A673 (cell line): ENCODE data around the gene AGPAT2. TPM values are rescaled to one million over a fixed set of nuclear protein-coding genes. Genes with fewer than 3 reads are reported as not detected.

Experiments used
- BruUV-seq: library from RNA; stranded (reverse); fragments of 400-500 nt; replicated peaks from 2 replicates; lab custom pipeline; 2021; lab: Mats Ljungman, UMichigan
- CTCF ChIA-PET: fragments of 300-600 bp; sonication (Branson Sonifier 250); formaldehyde crosslinking; loops from one replicate; lab custom pipeline; 2022; ENCODE audit warnings: antibody characterized with exemption; lab: Charles Lee
- POLR2A ChIA-PET: fragments of 300-600 bp; sonication (Branson Sonifier 250); formaldehyde crosslinking; loops from one replicate; lab custom pipeline; 2022; ENCODE audit warnings: antibody characterized with exemption; ENCODE audit not compliant: low non-redundant PET; lab: Charles Lee
- DNase-seq: peaks from one replicate; pipeline ENCODE4 v3.0.0-alpha.2; 2015; ENCODE audit warnings: low spot score
- H3K27ac ChIP-seq: fragments of 200-600 bp; sonication (generic); 2 replicates; pipeline ENCODE4 v1.5.1; 2016; ENCODE audit warnings: mixed run types, low read depth, mild to moderate bottlenecking, mixed read lengths, antibody characterized with exemption, low read length; ENCODE audit not compliant: poor library complexity, severe bottlenecking
- H3K27me3 ChIP-seq: fragments of 200-600 bp; sonication (generic); replicated peaks from 2 replicates; pipeline ENCODE4 v1.6.1; 2017; ENCODE audit warnings: mixed run types, low read depth, mild to moderate bottlenecking, mixed read lengths, antibody characterized with exemption, low read length; ENCODE audit not compliant: insufficient read depth, poor library complexity
- H3K36me3 ChIP-seq: fragments of 200-600 bp; sonication (generic); 2 replicates; pipeline ENCODE4 v1.6.1; 2016; ENCODE audit warnings: mixed run types, mild to moderate bottlenecking, mixed read lengths, antibody characterized with exemption, low read length; ENCODE audit not compliant: insufficient read depth, poor library complexity, severe bottlenecking
- H3K4me1 ChIP-seq: fragments of 200-600 bp; sonication (generic); 2 replicates; pipeline ENCODE4 v1.6.1; 2017; ENCODE audit warnings: mixed run types, mild to moderate bottlenecking, mixed read lengths, antibody characterized with exemption, low read length; ENCODE audit not compliant: insufficient read depth, poor library complexity, severe bottlenecking
- H3K4me3 ChIP-seq: fragments of 200-600 bp; sonication (generic); 2 replicates; pipeline ENCODE4 v1.5.1; 2016; ENCODE audit warnings: low read depth, mixed run types, mild to moderate bottlenecking, mixed read lengths, low read length; ENCODE audit not compliant: poor library complexity, severe bottlenecking
- H3K9me3 ChIP-seq: fragments of 200-600 bp; sonication (generic); 2 replicates; pipeline ENCODE4 v1.6.1; 2016; ENCODE audit warnings: mixed run types, low read depth, mild to moderate bottlenecking, mixed read lengths, antibody characterized with exemption, low read length; ENCODE audit not compliant: poor library complexity, severe bottlenecking
- EZH2 ChIP-seq: fragments of 200-600 bp; sonication (generic); IDR thresholded peaks from 2 replicates; pipeline ENCODE4 v1.6.1; 2017; ENCODE audit warnings: borderline replicate concordance, low read depth, mild to moderate bottlenecking, mixed read lengths, antibody characterized with exemption, low read length; ENCODE audit not compliant: poor library complexity, severe bottlenecking
- intact Hi-C: fragments of 100-400 bp; cut with micrococcal nuclease; formaldehyde crosslinking; loops from one replicate; pipeline ENCODE4 v1.10.0; 2022; ENCODE audit not compliant: unreplicated experiment
- total RNA-seq: library from RNA; stranded (reverse); gene quantifications from 2 replicates; pipeline ENCODE4 v1.2.3, GENCODE V29; 2021
- TF ChIP-seq, protein P1 (sequence below): fragments of 300-800, 200-600 bp; sonication (generic); conservative IDR thresholded peaks from 2 replicates; pipeline ENCODE4 v1.5.1; 2017; ENCODE audit warnings: low read depth, mild to moderate bottlenecking, antibody characterized with exemption, low read length, moderate library complexity, mixed read lengths

The AGPAT2 gene
- total RNA-seq, 1 experiment from 2014 or later = 57.7 TPM

DNA sequence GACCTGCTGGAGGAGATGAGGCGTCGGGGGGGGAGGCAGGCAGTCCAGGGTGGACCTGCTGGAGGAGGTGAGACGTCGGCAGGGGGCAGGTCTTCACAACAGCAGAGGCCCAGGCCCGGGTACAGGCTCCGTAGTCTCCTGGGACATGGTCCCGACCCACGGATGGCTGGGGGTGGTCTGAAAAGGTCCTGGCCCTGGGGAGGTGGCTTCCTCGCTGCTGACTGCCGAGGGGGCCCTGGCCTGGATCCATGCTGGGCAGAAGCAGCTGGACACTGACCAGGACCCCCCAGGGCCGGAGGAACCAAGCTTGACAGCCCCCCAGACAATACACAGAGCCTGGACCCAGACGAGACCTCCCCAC lies 16.0 kb downstream of the AGPAT2 start:
- H3K9me3 ChIP-seq = no peaks in the 10 kb centered on the region
- no peak overlapping the region for H3K27ac ChIP-seq
- intact Hi-C loops = no loop called here
- ChIA-PET POLR2A (interaction anchor here (0.7 kb wide), 1 partner anchor 486 kb away, joined by 11 read pairs; no protein-coding TSS in a partner anchor), CTCF (interaction anchor here (0.6 to 1.0 kb wide), 5 partner anchors 40 to 557 kb away, joined by 3 to 13 read pairs (median 8); no protein-coding TSS in a partner anchor)
- no peak overlapping the region for H3K4me3 ChIP-seq
- no peak for DNase-seq
- no peaks in the 10 kb centered on the region for H3K27me3 ChIP-seq
- H3K36me3 ChIP-seq = peaks cover 14% of the 10 kb centered on the region
- no peak for TF ChIP-seq EZH2
- TF ChIP-seq, protein P1, sequence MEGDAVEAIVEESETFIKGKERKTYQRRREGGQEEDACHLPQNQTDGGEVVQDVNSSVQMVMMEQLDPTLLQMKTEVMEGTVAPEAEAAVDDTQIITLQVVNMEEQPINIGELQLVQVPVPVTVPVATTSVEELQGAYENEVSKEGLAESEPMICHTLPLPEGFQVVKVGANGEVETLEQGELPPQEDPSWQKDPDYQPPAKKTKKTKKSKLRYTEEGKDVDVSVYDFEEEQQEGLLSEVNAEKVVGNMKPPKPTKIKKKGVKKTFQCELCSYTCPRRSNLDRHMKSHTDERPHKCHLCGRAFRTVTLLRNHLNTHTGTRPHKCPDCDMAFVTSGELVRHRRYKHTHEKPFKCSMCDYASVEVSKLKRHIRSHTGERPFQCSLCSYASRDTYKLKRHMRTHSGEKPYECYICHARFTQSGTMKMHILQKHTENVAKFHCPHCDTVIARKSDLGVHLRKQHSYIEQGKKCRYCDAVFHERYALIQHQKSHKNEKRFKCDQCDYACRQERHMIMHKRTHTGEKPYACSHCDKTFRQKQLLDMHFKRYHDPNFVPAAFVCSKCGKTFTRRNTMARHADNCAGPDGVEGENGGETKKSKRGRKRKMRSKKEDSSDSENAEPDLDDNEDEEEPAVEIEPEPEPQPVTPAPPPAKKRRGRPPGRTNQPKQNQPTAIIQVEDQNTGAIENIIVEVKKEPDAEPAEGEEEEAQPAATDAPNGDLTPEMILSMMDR = no peak
- no TSS peak for BruUV-seq
- H3K4me1 ChIP-seq = peaks cover 31% of the 10 kb centered on the region

DNA sequence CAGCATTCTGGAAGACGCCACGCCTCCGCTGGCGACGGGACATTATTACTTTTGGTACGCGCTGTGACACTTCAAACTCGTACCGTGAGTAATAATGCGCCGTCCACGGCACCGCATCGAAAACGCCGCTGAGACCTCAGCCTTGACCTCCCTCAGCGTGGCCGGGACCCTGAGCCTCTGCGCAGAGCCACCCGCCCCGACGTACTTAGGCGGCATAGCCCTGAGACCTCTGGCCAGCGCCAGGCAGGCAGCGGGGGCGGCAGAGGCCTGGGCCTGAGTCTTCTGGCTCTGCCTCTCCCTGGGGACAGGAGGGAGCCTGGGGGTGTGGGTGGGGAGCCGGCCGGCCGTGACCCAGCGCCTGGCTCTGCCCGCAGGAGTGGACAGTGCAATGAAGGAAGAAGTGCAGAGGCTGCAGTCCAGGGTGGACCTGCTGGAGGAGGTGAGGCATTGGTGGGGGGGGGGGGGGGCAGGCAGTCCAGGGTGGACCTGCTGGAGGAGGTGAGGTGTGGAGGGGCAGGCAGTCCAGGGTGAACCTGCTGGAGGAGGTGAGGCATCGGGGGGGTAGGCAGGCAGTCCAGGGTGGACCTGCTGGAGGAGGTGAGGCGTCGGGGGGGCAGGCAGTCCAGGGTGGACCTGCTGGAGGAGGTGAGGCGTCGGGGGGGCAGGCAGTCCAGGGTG lies 16.5 kb downstream of the AGPAT2 start:
- no peaks in the 10 kb centered on the region for H3K9me3 ChIP-seq
- H3K27me3 ChIP-seq = no peaks in the 10 kb centered on the region
- ChIA-PET CTCF (no interaction called here), POLR2A (no interaction called here)
- no peak overlapping the region for H3K4me3 ChIP-seq
- no peak for TF ChIP-seq EZH2
- TF ChIP-seq, protein P1 = no peak
- no peak overlapping the region for H3K27ac ChIP-seq
- intact Hi-C loops = no loop called here
- no peak for DNase-seq
- no TSS peak for BruUV-seq
- H3K4me1 ChIP-seq = peaks cover 32% of the 10 kb centered on the region
- H3K36me3 ChIP-seq = peaks cover 14% of the 10 kb centered on the region

DNA sequence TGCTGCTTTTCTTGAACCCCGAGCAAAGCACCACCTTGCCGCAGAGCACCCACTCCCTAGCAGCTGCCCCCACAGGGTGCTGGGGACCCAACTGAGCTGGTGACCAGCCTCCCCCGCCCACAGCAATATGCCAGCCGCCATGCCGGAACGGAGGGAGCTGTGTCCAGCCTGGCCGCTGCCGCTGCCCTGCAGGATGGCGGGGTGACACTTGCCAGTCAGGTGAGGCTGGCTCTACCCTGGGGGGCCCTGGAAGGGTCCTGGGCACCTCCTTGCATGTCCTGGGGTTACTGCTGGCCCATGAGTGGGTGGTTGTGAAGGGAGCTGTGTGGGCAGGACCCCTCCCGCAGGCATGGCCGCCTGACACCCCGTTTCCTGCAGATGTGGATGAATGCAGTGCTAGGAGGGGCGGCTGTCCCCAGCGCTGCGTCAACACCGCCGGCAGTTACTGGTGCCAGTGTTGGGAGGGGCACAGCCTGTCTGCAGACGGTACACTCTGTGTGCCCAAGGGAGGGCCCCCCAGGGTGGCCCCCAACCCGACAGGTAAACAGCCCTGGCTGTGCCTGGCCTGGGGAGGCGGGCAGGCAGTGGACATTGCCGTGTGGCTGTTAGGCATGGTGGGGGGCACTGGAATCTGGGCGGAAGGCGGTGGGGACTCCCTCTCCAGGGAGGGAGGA lies 17.3 kb downstream of the AGPAT2 start:
- no peak for DNase-seq
- Histone ChIP-seq H3K4me1 (peaks cover 32% of the 10 kb centered on the region), H3K4me3 (no peak overlapping the region), H3K36me3 (peaks cover 14% of the 10 kb centered on the region), H3K27me3 (no peaks in the 10 kb centered on the region), H3K27ac (no peak overlapping the region), H3K9me3 (no peaks in the 10 kb centered on the region)
- intact Hi-C loops = no loop called here
- BruUV-seq = no TSS peak
- TF ChIP-seq, protein P1 = no peak
- no peak for TF ChIP-seq EZH2
- ChIA-PET CTCF (no interaction called here), POLR2A (no interaction called here)
